ENCODE measurements around the gene LRRC25.

LRRC25 gene

DNA sequence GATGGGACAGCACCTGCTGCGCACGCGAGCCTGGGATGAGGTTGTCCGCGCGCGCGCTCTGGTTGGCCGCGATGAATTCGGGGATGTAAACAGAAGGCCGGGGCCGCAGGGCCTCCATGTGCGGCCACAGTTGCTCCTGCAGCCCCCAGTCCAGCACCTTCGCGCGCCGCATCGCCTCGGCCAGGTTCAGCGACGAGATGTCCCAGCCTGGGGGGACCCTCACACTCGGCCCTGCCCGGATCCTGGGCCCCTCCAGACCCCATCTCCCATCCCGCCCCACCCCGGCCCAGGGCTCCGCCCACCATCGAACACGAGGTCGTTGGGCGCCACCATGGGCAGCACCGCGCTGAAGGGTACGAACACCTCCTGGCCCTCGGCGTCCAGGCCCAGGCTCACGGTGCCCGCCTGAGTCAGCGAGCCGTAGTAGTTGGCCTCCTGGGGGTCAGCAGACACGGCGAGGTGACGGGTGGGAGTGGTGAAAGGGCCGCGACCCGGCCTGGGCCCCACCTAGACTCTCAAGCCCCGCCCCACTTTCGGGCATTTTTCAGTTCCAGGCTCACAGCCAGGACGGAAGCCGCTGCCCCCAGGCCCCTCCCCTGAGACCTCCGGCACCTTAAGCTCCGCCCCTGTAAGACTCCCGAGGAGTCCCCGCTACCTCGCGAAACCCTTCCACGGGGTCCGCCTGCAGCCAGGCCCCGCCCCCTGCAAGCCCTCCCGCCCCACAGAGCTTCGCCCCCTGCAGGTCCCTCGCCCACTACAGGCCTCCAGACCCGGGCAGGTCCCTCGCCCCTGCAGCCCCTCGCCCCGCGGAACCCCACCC is 39.5 kb upstream of the LRRC25 start:
- in situ Hi-C loops (cut with MboI; ENCODE audit: low sequenced_read_pairs), result no loop called here

DNA sequence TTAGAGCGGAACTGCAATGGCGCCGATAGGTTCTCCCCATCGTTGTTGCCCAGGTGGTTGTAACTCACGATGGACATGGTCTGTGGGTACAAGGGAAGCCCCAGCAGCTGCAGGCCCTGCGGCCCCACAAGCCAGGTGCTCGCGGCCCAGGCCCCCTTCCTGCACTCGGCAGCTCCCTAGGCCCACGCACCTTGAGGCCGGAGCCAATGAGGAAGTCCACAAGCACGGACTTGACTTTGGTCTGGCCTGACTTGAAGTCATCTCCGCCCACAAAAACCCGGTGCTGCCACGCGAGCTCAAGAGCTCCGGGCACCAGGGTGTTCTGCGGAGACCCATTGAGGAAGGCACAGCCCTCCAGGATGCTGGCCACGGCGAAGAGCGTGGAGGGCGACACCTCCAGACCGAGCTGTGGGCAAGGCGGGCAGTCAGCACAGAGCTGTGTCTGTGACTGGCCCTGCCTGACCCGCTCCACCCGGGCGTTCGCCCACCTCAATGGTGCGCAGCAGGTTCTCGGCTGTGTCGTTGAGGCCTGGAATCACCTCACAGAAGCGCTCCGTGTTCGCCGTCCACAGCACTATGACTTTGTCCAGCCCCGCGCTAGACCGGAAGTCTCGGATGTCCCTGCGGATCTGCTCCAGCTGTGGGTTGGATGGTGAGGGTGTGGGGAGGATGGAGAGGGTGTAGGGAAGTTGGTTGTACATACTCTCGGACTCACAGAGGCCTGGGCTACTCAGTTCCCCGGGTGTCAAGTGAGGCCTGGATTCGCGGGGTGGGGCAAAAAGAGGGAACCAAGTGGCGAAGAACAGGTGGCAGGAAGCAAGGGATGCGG is 38.6 kb upstream of the LRRC25 start:
- in situ Hi-C loops (cut with MboI; ENCODE audit: low sequenced_read_pairs), result no loop called here

DNA sequence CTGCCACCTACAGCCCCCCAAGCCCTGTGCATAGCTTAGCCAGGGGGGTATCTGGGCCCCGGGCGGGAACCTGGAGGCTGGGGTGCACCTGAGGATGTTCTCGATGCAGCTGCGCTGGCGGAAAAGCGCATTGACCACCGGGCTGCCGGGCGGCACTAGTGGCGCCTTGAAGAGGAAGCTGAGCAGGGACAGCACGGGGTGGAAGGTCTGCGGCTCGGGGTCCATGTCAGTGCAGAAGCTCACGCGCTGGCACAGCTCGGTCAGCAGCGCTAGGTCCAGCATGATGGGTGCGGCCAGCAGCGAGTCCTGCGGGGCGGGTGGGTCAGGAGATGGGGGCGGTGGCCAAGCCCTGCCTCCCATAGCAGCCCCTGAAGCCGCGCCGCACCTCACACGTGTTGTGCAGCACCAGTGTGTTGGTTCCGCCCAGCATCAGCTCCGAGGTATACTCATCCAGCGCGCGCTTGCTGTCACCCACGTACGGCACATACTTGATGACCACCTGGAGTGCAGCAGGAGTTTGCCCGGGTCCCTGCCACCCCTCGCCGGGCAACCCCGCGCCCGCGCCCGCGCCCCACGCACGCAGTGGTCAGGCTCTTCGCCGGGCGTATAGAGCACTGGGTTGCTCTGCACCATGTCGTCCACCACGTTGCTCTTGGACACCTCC is 37.9 kb upstream of the LRRC25 start:
- in situ Hi-C loops (cut with MboI; ENCODE audit: low sequenced_read_pairs), result no loop called here

DNA sequence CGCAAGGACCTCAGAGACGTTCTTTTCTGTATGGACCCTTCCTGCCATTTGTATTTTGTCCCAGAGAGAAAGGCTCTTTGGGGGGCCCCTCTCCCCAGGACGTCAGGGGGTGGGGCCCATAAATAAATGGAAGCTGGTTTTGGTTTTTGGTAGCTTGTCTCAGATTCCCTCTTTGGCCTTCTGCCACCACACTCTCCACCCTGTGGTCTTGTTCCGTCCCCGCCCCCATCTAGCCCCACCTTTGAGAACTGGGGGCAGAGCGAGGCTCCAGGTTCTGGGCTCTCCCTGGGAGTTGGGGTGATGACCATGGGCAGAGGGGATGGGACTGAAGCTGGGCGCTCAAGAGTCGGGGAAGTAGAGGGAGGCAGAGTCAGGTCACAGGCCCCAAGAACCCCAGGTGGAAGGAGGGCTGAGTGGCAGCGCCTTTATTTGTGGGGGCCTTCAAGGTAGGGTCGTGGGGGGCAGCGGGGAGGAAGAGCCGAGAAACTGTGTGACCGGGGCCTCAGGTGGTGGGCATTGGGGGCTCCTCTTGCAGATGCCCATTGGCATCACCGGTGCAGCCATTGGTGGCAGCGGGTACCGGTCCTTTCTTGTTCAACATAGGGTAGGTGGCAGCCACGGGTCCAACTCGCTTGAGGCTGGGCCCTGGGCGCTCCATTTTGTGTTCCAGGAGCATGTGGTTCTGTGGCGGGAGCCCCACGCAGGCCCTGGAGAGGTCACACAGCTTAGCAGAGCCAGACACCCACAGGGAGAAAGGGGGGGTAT is 37.2 kb upstream of the LRRC25 start:
- in situ Hi-C loops (cut with MboI; ENCODE audit: low sequenced_read_pairs), result no loop called here

DNA sequence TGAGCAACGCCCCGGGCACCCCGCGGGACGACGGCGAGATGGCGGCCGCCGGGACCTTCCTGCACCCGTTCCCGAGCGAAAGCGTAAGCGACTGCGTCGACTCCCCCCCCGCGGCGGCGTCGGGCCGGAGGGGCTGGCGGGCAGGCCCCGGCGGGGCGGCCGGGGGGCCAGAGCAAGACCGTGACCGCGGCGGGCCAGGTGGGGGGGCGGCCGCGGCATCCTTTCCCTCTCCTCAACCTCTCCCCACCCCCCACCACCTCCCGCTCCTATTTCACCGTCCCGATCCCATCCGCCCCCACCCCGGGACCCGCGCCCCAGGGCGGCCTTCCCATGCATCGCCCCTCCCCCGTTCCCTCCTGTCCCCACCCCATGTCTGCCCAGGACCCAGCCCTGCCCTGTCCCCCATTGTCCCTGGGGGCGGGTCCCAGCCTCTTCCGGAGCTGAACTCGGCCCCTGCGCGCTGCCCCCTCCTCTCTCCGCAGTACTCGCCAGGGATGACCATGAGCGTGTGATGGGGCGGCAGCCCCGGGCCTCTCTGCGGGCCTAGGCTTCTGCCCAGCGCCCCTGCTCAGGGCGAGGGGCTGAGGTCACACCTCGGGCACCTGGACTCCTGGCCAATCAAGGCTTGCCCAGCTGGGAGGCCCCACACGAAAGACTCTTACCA is 36.4 kb upstream of the LRRC25 start:
- in situ Hi-C loops (cut with MboI; ENCODE audit: low sequenced_read_pairs), result no loop called here

DNA sequence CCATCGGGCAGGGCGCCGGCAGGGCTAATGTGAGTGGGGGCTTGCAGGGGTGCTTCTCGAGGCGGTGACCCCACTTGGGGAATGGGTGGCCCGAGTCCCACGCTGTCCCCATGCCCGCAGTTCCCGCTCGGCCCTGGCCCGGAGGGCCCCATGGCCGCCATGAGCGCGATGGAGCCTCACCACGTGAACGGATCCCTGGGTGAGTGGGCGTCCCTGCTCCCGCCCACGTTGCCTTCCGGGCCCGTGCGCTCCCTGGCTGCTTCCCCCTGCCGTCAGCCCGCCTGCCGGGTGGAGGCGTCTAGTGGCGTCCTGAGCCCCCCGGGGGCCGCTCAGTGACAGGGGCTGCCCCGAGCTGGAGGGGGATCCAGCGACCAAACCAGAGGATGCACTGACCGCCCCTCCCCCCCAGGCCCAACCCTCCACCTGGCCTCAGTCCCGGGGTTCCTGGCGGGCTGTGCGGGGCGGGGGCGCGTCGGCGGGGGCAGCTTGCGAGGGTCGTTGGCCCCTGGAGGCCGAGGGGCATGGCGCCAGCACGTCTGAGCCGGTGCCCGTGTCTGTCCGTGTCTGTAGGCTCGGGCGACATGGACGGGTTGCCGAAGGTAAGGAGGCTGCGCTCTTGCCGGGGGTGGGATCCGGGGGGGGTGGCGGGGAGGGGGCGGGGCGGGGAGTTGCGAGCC is 35.7 kb upstream of the LRRC25 start:
- in situ Hi-C loops (cut with MboI; ENCODE audit: low sequenced_read_pairs), result no loop called here

DNA sequence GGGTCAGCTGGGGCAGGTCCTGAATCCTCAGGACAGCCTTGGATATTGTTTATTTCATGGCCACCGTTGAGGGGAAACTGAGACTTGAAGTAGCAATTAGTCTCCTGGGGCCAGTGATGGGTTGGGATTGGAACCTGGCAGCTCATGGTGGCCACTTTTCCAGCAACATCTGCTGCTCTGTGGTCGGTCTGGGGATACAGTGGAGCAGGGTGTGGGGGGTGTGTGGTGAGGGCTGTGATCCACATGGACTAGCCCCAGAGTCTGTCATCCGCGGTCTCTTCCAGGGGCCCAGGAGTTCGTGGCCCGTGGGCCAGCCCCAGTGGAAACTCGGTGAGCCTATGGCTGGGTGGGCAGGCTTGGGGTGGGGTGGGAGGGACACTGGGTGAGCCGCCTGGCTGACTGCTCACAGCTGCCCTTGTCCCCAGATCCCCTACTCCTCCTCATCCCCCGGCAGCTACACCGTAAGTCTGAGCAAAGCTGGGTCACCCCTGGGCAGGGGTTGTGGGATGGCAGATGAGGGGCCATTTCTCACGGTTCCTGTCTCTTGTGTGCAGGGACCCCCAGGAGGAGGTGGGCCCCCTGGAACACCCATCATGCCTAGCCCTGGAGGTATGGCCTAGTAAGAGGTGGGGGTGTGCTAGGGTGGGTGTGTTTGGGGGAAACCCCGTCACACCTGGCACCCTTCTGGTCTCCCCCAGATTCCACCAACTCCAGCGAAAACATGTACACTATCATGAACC is 35.0 kb upstream of the LRRC25 start:
- in situ Hi-C loops (cut with MboI; ENCODE audit: low sequenced_read_pairs), result no loop called here

DNA sequence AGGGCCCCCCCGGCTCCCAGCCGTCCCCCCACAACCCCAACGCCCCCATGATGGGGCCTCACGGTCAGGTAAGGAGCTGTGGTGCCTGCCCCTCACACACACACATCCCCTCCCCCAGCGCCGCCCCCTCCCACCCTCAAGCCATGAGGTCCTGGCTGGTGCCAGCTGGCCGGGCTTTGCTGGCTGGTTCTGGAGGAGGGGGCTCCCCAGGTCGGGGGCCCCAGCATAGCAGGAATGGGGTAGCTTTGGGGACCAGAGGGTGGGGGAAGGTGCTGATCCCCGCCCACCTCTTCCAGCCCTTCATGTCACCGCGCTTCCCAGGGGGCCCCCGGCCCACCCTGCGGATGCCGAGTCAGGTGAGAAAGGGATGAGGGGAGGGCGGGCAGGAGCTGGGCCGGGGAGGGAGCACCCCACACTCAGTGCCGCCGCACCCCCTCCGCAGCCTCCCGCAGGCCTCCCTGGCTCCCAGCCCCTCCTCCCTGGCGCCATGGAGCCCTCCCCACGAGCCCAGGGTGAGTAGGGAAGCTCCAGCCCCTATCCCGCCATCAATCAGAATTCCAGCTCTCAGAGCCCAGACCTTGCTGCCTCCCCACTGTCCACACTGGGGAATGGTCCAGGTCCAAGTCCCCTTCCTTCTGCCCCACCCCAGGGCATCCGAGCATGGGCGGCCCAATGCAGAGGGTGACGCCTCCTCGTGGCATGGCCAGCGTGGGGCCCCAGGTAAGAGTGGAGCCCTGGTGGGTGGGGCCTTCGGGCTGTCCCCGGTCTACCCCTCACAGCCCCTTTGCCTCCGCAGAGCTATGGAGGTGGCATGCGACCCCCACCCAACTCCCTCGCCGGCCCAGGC is 34.2 kb upstream of the LRRC25 start:
- in situ Hi-C loops (cut with MboI; ENCODE audit: low sequenced_read_pairs), result no loop called here

DNA sequence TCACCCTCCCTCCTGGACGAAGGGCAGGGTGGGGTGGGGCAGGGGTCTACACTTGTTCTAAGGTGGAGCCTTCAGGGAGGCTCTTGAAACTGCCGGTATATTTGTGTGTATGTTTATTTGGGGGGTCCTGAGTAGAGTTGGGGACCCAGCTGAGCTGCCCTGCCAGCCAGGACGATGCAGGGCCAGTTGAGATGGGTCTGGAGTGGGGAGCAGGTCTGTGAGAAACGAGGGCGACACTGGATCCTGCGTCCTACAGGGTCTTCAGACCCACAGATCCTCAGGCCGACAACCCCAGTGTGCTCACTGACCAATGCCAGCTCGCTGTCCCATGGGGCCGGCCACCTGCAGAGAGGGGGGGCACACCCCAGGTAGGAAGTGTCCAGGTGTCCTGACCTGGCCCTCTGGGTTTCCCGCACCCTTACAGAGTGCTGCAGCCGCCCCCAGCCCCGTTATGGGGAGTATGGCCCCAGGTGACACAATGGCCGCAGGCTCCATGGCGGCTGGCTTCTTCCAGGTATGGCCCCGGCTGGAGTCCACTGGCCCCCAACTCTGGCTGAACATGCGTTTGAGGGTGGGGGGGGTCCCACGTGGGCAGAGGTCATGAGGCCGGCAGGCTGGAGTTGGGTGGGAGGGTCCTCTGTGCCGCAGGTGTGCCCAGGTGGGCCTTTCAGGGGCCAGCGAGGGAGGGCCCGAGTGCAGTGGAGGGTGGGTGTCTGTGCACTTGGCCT is 33.2 kb upstream of the LRRC25 start:
- in situ Hi-C loops (cut with MboI; ENCODE audit: low sequenced_read_pairs), result no loop called here

DNA sequence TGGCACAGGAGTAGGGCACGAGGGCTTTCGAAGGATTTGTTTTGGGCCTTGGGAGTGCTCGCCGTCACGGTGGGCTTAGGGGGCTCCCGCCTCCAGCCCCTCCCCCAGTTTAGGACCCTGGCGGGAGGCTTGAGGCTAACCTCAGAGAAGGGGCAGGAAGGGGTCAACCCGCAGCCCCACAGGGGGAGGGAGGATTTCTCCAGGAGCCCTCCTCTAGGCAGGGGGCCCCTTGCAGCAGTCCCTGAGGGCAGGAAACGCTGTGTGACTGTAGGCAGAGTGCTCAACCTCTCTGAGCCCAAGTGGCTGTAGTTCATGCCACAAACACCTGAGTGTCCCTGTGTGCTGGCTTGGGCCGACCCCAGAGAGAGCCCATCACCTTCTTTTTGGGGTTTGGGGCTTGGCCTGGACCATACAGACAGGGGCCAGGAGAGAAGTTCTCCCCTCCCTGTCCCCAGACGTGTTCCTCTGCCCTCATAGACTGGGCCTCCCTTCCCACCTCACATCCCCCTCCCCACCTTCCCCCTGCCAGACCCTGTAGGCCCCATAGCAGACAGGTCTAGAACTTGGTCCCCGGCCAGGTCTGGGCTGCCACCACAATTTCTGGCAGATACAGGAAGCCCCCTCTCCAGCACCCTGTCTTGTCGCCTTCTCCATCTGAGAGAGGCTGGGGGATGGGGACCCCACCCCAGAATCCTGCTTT is 32.4 kb upstream of the LRRC25 start:
- in situ Hi-C loops (cut with MboI; ENCODE audit: low sequenced_read_pairs), result no loop called here

DNA sequence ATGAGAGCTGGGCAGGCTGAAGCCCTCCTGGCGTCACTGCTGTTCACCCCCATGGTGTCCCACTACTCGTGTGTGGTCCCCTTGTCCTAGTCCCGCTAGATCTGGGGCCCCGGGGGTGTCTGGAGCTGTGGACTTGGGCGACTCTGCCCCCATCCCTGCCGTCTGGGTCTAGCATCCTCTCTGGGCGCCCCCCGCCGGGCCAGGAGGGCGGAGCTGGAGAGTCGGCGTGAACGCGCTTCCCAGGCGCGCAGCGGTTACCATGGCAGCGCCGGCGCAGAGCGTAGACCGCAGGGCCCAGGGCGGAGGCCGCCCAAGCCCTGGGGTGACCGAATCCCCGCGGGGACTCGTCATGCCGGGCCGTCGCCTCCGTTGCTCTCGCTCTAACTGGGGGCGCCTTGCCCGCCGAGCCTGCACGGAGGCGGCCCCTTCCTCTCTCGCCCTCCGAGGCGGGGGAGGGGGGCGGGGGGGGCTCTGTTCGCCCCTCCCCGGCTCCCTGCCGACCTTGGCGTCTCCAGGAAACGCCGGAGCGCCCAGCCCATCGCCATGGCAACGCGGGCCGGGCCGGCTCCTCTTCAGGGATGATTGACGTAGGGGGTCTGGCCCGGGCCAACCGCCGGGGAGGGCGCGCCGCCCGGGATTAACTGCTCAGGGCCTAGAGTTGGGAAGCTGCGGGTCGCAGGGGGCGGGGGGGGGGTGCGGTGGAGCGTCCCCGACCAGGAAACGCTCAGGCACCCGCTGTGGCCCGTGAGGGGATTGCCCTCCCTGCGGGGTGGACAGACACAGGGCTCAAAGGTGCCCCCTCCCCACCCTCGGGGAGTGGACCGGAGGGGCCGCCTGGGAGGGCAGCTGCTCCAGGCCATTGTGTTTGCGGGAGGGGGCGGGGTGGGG is 31.6 kb upstream of the LRRC25 start:
- in situ Hi-C loops (cut with MboI; ENCODE audit: low sequenced_read_pairs), result no loop called here

DNA sequence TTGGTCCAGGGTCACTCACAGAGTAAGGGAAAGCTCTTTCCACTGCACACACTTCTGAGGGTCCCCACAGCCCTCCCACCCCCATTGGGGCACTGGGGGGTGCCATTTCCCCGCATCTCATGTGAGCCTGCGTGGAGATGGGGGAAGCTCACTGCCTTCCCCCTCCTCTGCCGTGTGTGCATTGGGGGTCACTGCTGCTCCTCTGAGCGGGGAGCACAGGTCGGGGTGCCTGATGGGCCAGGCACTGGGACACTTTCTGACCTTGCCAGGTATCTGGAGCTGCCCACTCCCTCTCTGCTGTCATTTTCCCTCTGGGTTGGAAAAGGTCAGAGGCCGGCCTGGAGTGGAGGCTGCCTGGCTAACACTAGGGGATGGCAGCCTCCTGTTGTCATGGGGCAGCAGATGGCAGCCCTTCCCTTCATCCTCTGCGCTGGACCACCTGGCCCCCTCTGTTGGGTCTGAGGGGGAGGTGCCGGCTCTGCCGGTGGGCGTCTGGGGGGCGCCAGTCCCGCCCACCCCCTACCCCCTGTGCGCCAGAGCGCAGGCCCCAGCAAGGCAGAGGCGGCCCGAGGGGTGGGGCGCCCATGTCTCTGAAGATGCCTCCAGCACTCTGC is 30.9 kb upstream of the LRRC25 start:
- in situ Hi-C loops (cut with MboI; ENCODE audit: low sequenced_read_pairs), result no loop called here

DNA sequence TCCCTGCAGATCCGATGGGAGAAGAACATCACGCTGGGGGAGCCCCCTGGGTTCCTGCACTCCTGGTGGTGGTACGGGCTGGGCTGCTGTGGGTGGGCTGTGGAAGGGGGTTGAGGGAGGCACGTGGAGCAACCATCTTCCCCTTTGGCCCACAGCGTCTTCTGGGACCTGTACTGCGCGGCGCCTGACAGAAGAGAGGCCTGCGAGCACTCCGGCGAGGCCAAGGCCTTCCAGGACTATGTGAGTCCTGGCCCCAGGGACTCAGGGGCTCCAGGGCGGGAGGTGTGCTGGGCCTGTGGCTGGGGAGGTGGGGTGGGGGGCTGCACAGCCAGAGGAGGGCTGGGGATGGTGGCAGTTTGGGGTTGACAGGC is 30.3 kb upstream of the LRRC25 start:
- in situ Hi-C loops (cut with MboI; ENCODE audit: low sequenced_read_pairs), result no loop called here

DNA sequence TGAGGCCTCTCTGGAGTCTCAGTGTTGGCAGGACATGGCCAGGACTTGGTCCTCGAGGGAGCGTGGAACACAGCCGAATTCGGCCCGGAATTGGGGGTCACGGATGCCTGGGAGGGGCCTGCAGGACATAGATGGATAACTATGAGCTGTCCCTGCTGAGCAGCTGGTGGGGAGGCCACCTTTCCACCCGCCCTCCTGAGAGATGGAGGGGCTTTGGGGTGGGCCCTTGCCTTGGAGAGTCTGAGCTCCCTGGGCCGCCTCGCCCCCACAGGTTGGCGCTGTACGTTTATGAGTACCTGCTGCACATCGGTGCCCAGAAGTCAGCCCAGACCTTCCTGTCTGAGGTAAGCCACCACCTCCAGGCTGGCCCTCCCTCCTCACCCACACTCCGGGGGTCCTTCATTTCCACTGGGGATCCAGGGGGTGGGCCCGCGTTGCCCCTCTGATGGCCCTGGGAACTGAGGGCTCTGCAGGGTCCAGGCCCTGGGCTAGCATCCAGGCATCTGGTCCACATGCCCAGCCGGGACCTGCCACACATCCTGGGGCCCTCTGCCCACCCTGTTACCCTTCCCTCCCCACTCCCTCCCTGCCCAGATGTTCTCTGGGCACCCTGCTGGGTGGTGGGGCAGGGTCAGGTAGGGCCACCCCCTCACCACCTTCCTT is 29.8 kb upstream of the LRRC25 start:
- in situ Hi-C loops (cut with MboI; ENCODE audit: low sequenced_read_pairs), result no loop called here

DNA sequence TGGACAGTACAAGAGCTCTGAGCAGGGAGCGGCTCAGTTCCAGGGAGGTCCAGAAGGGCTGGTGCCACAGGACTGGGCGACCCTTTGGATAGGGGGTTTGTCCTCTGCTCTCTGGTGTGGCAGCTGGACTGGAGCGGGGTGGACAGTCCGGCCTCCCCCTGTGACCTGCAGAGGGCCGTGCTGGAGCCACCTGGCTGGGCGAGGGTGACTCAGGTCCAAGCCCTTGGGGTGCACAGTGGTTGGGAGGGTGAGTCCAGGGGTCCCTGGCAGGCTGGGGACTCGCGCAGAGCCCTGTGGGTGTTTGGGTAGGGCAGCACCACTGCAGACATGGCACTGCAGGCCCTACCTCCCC is 29.0 kb upstream of the LRRC25 start:
- in situ Hi-C loops (cut with MboI; ENCODE audit: low sequenced_read_pairs), result no loop called here
